GM21390 (cell line): ENCODE results near the gene GCSH.

ENCODE experiments used
- ATAC-seq: cut with Tn5 transposase; IDR thresholded peaks from one replicate; pipeline ENCODE4 v1.9.1; 2021; ENCODE audit not compliant: unreplicated experiment

Gene GCSH

GRCh38 chr16:81053761-81054160 lies 42.4 kb downstream of the GCSH start:
- ATAC-seq: no peak

GRCh38 chr16:81042821-81043220 lies 53.4 kb downstream of the GCSH start:
- no peak for ATAC-seq

- no peak for ATAC-seq
Measured at GRCh38 chr16:81041696-81042095, 54.5 kb downstream of the GCSH start.

GRCh38 chr16:81040842-81041241 lies 55.4 kb downstream of the GCSH start:
- ATAC-seq: no peak

GRCh38 chr16:81040131-81040530 lies 56.1 kb downstream of the GCSH start:
- no peak for ATAC-seq

GRCh38 chr16:81036751-81037350 lies 59.3 kb downstream of the GCSH start:
- ATAC-seq: no peak

GRCh38 chr16:81035975-81036750 lies 60.0 kb downstream of the GCSH start:
- ATAC-seq: peak; percentile 50

GRCh38 chr16:81035398-81035974 lies 60.7 kb downstream of the GCSH start, which contains the start of gene ATMIN:
Gene ATMIN, plus strand, starts transcription at chr16:81035842. Its CDS starts 29 bp downstream, at chr16:81035871.
- peak; percentile 89 for ATAC-seq
